ENCODE measurements around the gene CR1L.
"Not testable (repeated sequence)": the region's sequence is repeated elsewhere in the genome, so short reads cannot be mapped to it uniquely, and the experiment has no call there.

The CR1L gene

GRCh38 chr1:207747627-207748492, 102.9 kb downstream of the CR1L start:
- DNase-seq, result no peak

GRCh38 chr1:207748737-207749528, 104.0 kb downstream of the CR1L start:
- no peak for DNase-seq

- no peak for DNase-seq
These were observed 105.8 kb downstream of the CR1L start for GRCh38 chr1:207750631-207751305.

- DNase-seq, result not testable (repeated sequence)
These were observed 106.5 kb downstream of the CR1L start for GRCh38 chr1:207751463-207751789.

- peak; percentile 93 for DNase-seq
These were observed 107.0 kb downstream of the CR1L start, which contains the start of gene CD46 for GRCh38 chr1:207751790-207752455. CD46 (plus strand) TSS chr1:207752054; CDS start chr1:207752213, 159 bp downstream.

GRCh38 chr1:207752456-207752998, 107.6 kb downstream of the CR1L start:
- DNase-seq, result no peak

- DNase-seq, result no peak
These were observed 108.7 kb downstream of the CR1L start for GRCh38 chr1:207753611-207754010.

- DNase-seq, result no peak
These were observed 109.1 kb downstream of the CR1L start for GRCh38 chr1:207754011-207754410.

- no peak for DNase-seq
These were observed 110.2 kb downstream of the CR1L start for GRCh38 chr1:207754974-207755700.

GRCh38 chr1:207755846-207756693, 111.1 kb downstream of the CR1L start:
- no peak for DNase-seq

- no peak for DNase-seq
These were observed 117.7 kb downstream of the CR1L start for GRCh38 chr1:207762622-207763021.

GRCh38 chr1:207763091-207763490, 118.2 kb downstream of the CR1L start:
- DNase-seq, result no peak

GRCh38 chr1:207763972-207764371, 119.0 kb downstream of the CR1L start:
- DNase-seq, result no peak

- DNase-seq, result no peak
These were observed 121.6 kb downstream of the CR1L start for GRCh38 chr1:207766569-207766968.

- not testable (repeated sequence) for DNase-seq
These were observed 125.6 kb downstream of the CR1L start for GRCh38 chr1:207770514-207770913.

Measured in NCI-H1105 (cell line).